WTC11 (cell line): ENCODE results near the gene MAPK8IP1. TPM values are rescaled to one million over a fixed set of nuclear protein-coding genes. Genes with fewer than 3 reads are reported as not detected.
"Not testable (repeated sequence)": the region's sequence is repeated elsewhere in the genome, so short reads cannot be mapped to it uniquely, and the experiment has no call there.

Source experiments
- ATAC-seq: fragments of 200-7000 bp; cut with Tn5 transposase; 2 replicates; pipeline ENCODE4 v1.10.0; 2021; ENCODE audit warnings: mild to moderate bottlenecking, moderate library complexity
- CTCF ChIA-PET: fragments of 300-600 bp; sonication (Branson Sonifier 250); formaldehyde crosslinking; loops from one replicate; lab custom pipeline; 2021; ENCODE audit warnings: antibody characterized with exemption; lab: Charles Lee
- POLR2A ChIA-PET: fragments of 350-600 bp; sonication (Branson Sonifier 250); formaldehyde crosslinking; loops from one replicate; lab custom pipeline; 2021; ENCODE audit warnings: antibody characterized with exemption; lab: Charles Lee
- DNase-seq: peaks from one replicate; pipeline ENCODE4 v3.0.0; 2021; ENCODE audit warnings: low spot score
- H3K27ac Mint-ChIP-seq: 2 replicates; pipeline ENCODE4 v1.8.0; 2021; ENCODE audit warnings: mixed read lengths
- H3K27me3 Mint-ChIP-seq: 2 replicates; pipeline ENCODE4 v1.8.0; 2021; ENCODE audit warnings: low read depth, mild to moderate bottlenecking, moderate library complexity, mixed read lengths
- H3K36me3 Mint-ChIP-seq: 2 replicates; pipeline ENCODE4 v1.8.0; 2021; ENCODE audit warnings: mixed read lengths
- H3K4me1 Mint-ChIP-seq: 2 replicates; pipeline ENCODE4 v1.8.0; 2022; ENCODE audit warnings: mixed read lengths
- H3K4me3 Mint-ChIP-seq: 2 replicates; pipeline ENCODE4 v1.8.0; 2021; ENCODE audit warnings: mild to moderate bottlenecking, moderate library complexity, mixed read lengths
- H3K9me3 Mint-ChIP-seq: 2 replicates; pipeline ENCODE4 v1.8.0; 2021; ENCODE audit warnings: mixed read lengths
- CBFB ChIP-seq: sonication (generic); formaldehyde crosslinking; IDR thresholded peaks from 2 replicates; pipeline ENCODE4 v1.8.1; 2022; ENCODE audit warnings: mild to moderate bottlenecking, low read depth, missing genetic modification reagents
- GABPB1 ChIP-seq: sonication (generic); formaldehyde crosslinking; IDR thresholded peaks from 2 replicates; pipeline ENCODE4 v1.8.1; 2023; ENCODE audit warnings: mild to moderate bottlenecking, missing genetic modification reagents
- JAZF1 ChIP-seq: fragments of 250-450 bp; sonication (Bioruptor Pico); IDR thresholded peaks from 2 replicates; pipeline ENCODE4 v1.9.0; 2021; ENCODE audit warnings: moderate library complexity, mild to moderate bottlenecking, inconsistent platforms
- JUN ChIP-seq: sonication (generic); formaldehyde crosslinking; IDR thresholded peaks from 2 replicates; pipeline ENCODE4 v1.8.0; 2023; ENCODE audit warnings: mild to moderate bottlenecking, missing genetic modification reagents
- KAT7 ChIP-seq: sonication (generic); formaldehyde crosslinking; IDR thresholded peaks from 2 replicates; pipeline ENCODE4 v1.8.1; 2023; ENCODE audit warnings: missing genetic modification reagents, mild to moderate bottlenecking, borderline replicate concordance
- NR1H2 ChIP-seq: sonication (generic); formaldehyde crosslinking; IDR thresholded peaks from 2 replicates; pipeline ENCODE4 v1.9.0; 2021; ENCODE audit warnings: mild to moderate bottlenecking, moderate library complexity, missing genetic modification reagents
- PRRX2 ChIP-seq: fragments of 250-450 bp; sonication (Bioruptor Pico); IDR thresholded peaks from 2 replicates; pipeline ENCODE4 v1.8.0; 2021; ENCODE audit warnings: mild to moderate bottlenecking
- SOX15 ChIP-seq: fragments of 250-450 bp; sonication (Bioruptor Pico); IDR thresholded peaks from 2 replicates; pipeline ENCODE4 v1.9.0; 2021; ENCODE audit warnings: mild to moderate bottlenecking
- USF2 ChIP-seq: sonication (generic); formaldehyde crosslinking; IDR thresholded peaks from 2 replicates; pipeline ENCODE4 v1.8.1; 2023; ENCODE audit warnings: mild to moderate bottlenecking, missing genetic modification reagents, moderate library complexity
- ZBTB21 ChIP-seq: sonication (generic); formaldehyde crosslinking; IDR thresholded peaks from 2 replicates; pipeline ENCODE4 v1.8.1; 2023; ENCODE audit warnings: mild to moderate bottlenecking, missing genetic modification reagents, borderline replicate concordance
- ZNF232 ChIP-seq: sonication (generic); formaldehyde crosslinking; IDR thresholded peaks from 2 replicates; pipeline ENCODE4 v1.8.0; 2022; ENCODE audit warnings: mild to moderate bottlenecking, missing genetic modification reagents
- ZNF317 ChIP-seq: sonication (generic); formaldehyde crosslinking; IDR thresholded peaks from 2 replicates; pipeline ENCODE4 v1.8.1; 2023; ENCODE audit warnings: low read depth, mild to moderate bottlenecking, moderate library complexity, missing genetic modification reagents, borderline replicate concordance
- total RNA-seq: library from RNA; stranded (reverse); gene quantifications from 3 replicates; pipeline ENCODE4 v1.2.3, GENCODE V29; 2021
- TF ChIP-seq, protein P1 (sequence below): sonication (generic); formaldehyde crosslinking; IDR thresholded peaks from 2 replicates; pipeline ENCODE4 v1.8.1; 2022; ENCODE audit warnings: low read depth, missing genetic modification reagents, borderline replicate concordance
- TF ChIP-seq, protein P2 (sequence below): sonication (generic); formaldehyde crosslinking; IDR thresholded peaks from 2 replicates; pipeline ENCODE4 v1.8.0; 2022; ENCODE audit warnings: mild to moderate bottlenecking, missing genetic modification reagents
- TF ChIP-seq, protein P3 (sequence below): sonication (generic); formaldehyde crosslinking; IDR thresholded peaks from 2 replicates; pipeline ENCODE4 v1.8.0; 2022; ENCODE audit warnings: missing genetic modification reagents
- TF ChIP-seq, protein P4 (sequence below): fragments of 250-450 bp; sonication (Bioruptor Pico); IDR thresholded peaks from 2 replicates; pipeline ENCODE4 v1.8.0; 2021; ENCODE audit warnings: mild to moderate bottlenecking
- TF ChIP-seq, protein P5 (sequence below): fragments of 250-450 bp; sonication (Bioruptor Pico); IDR thresholded peaks from 2 replicates; pipeline ENCODE4 v2.1.2; 2022; ENCODE audit warnings: mild to moderate bottlenecking, moderate library complexity

MAPK8IP1 gene
- total RNA-seq, 1 experiment from 2014 or later = 34.1 TPM

- H3K9me3 Mint-ChIP-seq = no peaks in the 10 kb centered on the region
- TF ChIP-seq, protein P1, sequence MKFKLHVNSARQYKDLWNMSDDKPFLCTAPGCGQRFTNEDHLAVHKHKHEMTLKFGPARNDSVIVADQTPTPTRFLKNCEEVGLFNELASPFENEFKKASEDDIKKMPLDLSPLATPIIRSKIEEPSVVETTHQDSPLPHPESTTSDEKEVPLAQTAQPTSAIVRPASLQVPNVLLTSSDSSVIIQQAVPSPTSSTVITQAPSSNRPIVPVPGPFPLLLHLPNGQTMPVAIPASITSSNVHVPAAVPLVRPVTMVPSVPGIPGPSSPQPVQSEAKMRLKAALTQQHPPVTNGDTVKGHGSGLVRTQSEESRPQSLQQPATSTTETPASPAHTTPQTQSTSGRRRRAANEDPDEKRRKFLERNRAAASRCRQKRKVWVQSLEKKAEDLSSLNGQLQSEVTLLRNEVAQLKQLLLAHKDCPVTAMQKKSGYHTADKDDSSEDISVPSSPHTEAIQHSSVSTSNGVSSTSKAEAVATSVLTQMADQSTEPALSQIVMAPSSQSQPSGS (CRISPR knock-in tag) = no peak
- TF ChIP-seq NR1H2 (CRISPR knock-in tag) (no peak), JAZF1 (CRISPR knock-in tag) (no peak), CBFB (CRISPR knock-in tag) (no peak), JUN (no peak), SOX15 (no peak)
- TF ChIP-seq, protein P2, sequence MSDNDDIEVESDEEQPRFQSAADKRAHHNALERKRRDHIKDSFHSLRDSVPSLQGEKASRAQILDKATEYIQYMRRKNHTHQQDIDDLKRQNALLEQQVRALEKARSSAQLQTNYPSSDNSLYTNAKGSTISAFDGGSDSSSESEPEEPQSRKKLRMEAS (CRISPR knock-in tag) = no peak
- TF ChIP-seq, protein P3, sequence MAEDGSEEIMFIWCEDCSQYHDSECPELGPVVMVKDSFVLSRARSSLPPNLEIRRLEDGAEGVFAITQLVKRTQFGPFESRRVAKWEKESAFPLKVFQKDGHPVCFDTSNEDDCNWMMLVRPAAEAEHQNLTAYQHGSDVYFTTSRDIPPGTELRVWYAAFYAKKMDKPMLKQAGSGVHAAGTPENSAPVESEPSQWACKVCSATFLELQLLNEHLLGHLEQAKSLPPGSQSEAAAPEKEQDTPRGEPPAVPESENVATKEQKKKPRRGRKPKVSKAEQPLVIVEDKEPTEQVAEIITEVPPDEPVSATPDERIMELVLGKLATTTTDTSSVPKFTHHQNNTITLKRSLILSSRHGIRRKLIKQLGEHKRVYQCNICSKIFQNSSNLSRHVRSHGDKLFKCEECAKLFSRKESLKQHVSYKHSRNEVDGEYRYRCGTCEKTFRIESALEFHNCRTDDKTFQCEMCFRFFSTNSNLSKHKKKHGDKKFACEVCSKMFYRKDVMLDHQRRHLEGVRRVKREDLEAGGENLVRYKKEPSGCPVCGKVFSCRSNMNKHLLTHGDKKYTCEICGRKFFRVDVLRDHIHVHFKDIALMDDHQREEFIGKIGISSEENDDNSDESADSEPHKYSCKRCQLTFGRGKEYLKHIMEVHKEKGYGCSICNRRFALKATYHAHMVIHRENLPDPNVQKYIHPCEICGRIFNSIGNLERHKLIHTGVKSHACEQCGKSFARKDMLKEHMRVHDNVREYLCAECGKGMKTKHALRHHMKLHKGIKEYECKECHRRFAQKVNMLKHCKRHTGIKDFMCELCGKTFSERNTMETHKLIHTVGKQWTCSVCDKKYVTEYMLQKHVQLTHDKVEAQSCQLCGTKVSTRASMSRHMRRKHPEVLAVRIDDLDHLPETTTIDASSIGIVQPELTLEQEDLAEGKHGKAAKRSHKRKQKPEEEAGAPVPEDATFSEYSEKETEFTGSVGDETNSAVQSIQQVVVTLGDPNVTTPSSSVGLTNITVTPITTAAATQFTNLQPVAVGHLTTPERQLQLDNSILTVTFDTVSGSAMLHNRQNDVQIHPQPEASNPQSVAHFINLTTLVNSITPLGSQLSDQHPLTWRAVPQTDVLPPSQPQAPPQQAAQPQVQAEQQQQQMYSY = no peak
- TF ChIP-seq, protein P4, sequence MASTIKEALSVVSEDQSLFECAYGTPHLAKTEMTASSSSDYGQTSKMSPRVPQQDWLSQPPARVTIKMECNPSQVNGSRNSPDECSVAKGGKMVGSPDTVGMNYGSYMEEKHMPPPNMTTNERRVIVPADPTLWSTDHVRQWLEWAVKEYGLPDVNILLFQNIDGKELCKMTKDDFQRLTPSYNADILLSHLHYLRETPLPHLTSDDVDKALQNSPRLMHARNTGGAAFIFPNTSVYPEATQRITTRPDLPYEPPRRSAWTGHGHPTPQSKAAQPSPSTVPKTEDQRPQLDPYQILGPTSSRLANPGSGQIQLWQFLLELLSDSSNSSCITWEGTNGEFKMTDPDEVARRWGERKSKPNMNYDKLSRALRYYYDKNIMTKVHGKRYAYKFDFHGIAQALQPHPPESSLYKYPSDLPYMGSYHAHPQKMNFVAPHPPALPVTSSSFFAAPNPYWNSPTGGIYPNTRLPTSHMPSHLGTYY (CRISPR knock-in tag) = no peak
- TF ChIP-seq, protein P5, sequence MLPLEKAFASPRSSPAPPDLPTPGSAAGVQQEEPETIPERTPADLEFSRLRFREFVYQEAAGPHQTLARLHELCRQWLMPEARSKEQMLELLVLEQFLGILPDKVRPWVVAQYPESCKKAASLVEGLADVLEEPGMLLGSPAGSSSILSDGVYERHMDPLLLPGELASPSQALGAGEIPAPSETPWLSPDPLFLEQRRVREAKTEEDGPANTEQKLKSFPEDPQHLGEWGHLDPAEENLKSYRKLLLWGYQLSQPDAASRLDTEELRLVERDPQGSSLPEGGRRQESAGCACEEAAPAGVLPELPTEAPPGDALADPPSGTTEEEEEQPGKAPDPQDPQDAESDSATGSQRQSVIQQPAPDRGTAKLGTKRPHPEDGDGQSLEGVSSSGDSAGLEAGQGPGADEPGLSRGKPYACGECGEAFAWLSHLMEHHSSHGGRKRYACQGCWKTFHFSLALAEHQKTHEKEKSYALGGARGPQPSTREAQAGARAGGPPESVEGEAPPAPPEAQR (CRISPR knock-in tag) = no peak
- peaks cover 6% of the 10 kb centered on the region for H3K27me3 Mint-ChIP-seq
- H3K27ac Mint-ChIP-seq = no peak overlapping the region
- ChIA-PET CTCF (no interaction called here), POLR2A (interaction anchor here (1.3 kb wide), 1 partner anchor 13 kb away, joined by 4 read pairs; the partner anchor contains the start of gene PEX16)
- 0 out of 2 replicates have a peak, but pooled peaks cover 3% of the 10 kb centered on the region for H3K36me3 Mint-ChIP-seq
- H3K4me3 Mint-ChIP-seq = no peak overlapping the region
- peaks cover 8% of the 10 kb centered on the region for H3K4me1 Mint-ChIP-seq
- ATAC-seq (no peak), DNase-seq (no peak)
These were observed 19.6 kb downstream of the MAPK8IP1 start for GRCh38 chr11:45905095-45905494.

GRCh38 chr11:45905576-45905975 is 20.1 kb downstream of the MAPK8IP1 start:
- POLR2A ChIA-PET = interaction anchor here (1.2 to 1.3 kb wide), 2 partner anchors 9 to 12 kb away, joined by 4 read pairs; partner anchors contain the start of gene PEX16
- H3K9me3 Mint-ChIP-seq, H3K27me3 Mint-ChIP-seq, H3K4me3 Mint-ChIP-seq, H3K36me3 Mint-ChIP-seq, H3K27ac Mint-ChIP-seq, H3K4me1 Mint-ChIP-seq, ATAC-seq, DNase-seq, CTCF ChIA-PET: not testable (repeated sequence)

- POLR2A ChIA-PET = interaction anchor here (0.7 to 1.3 kb wide), 3 partner anchors 10 to 12 kb away, joined by 3 to 4 read pairs (median 4); partner anchors contain the start of gene PEX16
- ATAC-seq = no peak
- Mint-ChIP-seq H3K4me3 (no peak overlapping the region), H3K27ac (no peak overlapping the region; the same call in 1 of the 2 replicates), H3K27me3 (no peaks in the 10 kb centered on the region), H3K36me3 (0 out of 2 replicates have a peak, but pooled peaks cover 3% of the 10 kb centered on the region), H3K4me1 (no peaks in the 10 kb centered on the region; the same call in 1 of the 2 replicates), H3K9me3 (no peaks in the 10 kb centered on the region)
- CTCF ChIA-PET = no interaction called here
- no peak for DNase-seq
- no peak for TF ChIP-seq ZBTB21 (CRISPR knock-in tag)
- no peak for TF ChIP-seq USF2 (CRISPR knock-in tag)
- no peak for TF ChIP-seq ZNF317 (CRISPR knock-in tag)
- TF ChIP-seq KAT7 = no peak
- no peak for TF ChIP-seq ZNF232 (CRISPR knock-in tag)
- no peak for TF ChIP-seq GABPB1 (CRISPR knock-in tag)
- TF ChIP-seq JAZF1 (CRISPR knock-in tag) = no peak
- TF ChIP-seq PRRX2 (CRISPR knock-in tag) = no peak
These were observed 20.7 kb downstream of the MAPK8IP1 start for GRCh38 chr11:45906096-45906682.
